Lower leg skin (tissue), 4 donors: ENCODE measurements around the gene MAP2K1. TPM values are rescaled to one million over a fixed set of nuclear protein-coding genes. Genes with fewer than 3 reads are reported as not detected.

ENCODE experiments used
- DNase-seq, 2 donors: peaks; one replicate each; pipeline ENCODE4 v3.0.0-alpha.2; 2019; ENCODE audit warnings: low spot score in 2 of 2
- H3K4me3 ChIP-seq: fragments of 200-600 bp; sonication (generic); 2 replicates; pipeline ENCODE4 v1.5.1; 2017; ENCODE audit warnings: mild to moderate bottlenecking, low read depth; ENCODE audit not compliant: poor library complexity, severe bottlenecking
- POLR2A ChIP-seq, 2 donors: fragments of 450-650 bp; IDR thresholded peaks; one replicate each; pipeline ENCODE4 v1.6.1; 2016 to 2017; ENCODE audit warnings: antibody characterized with exemption in 2 of 2, mild to moderate bottlenecking in 1 of 2, moderate library complexity in 1 of 2
- WGBS, 2 donors: methylation state at CpG; one replicate each; pipeline ENCODE4 v1.1.5; 2018; 5-methylcytosine and 5-hydroxymethylcytosine counted together
- intact Hi-C: fragments of 100-400 bp; cut with DNase I; formaldehyde crosslinking; loops from one replicate; pipeline ENCODE4 v1.15.0; 2023; ENCODE audit warnings: low total_unique reads
- total RNA-seq, 4 donors: library from RNA; depleted of rRNA; stranded (reverse); fragments of >200 nt; gene quantifications; one replicate each; pipeline ENCODE4 v1.1.0, GENCODE V29; 2016
- TF ChIP-seq, protein P1 (sequence below), 3 donors: fragments of 450-650 bp; IDR thresholded peaks; one replicate each; pipeline ENCODE4 v1.5.1; 2016; ENCODE audit warnings: antibody characterized with exemption in 3 of 3, mild to moderate bottlenecking in 3 of 3, moderate library complexity in 2 of 3

MAP2K1 gene
- total RNA-seq, 4 donors from 2014 or later, result 19.1 to 38.1 (median 26.7) TPM

DNA sequence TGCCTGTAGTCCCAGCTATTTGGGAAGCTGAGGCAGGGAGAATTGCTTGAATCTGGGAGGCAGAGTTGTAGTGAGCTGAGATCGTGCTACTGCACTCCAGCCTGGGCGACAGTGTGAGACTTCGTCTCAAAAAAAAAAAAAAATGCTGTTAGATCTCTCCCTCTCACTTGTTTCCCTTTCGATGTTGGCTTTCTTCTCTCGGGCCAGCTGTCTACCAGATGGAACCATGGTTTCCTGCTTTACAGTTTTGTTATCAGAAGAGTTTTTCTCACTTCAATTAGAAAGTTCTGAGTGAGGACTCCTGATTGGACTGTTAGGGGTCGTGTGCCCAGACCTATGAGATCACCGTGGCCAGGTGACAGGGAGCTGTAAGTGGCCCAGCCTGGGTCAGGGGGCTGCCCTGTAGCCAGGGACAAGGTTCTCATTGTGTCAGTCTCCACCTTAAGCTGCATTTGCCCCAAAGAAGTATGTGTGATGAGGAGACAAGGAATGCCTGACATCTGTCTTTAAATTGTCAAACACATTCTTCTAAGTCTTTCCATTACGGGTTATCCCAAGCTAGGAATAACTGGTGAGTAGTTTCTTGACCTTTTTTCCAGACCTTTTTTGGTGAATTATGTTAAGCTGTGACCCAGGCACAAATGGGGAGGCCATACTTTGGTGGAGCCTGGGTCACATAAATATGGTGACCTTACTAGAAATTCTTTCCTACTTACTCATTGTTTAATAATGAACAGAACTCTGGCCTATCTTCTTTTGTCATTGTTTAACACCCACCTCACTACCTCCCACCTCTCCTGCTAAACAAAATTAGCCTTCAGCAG, 85.7 kb downstream of the MAP2K1 start:
- intact Hi-C loops, result no loop called here
- WGBS, 2 donors, result 61 to 73% methylated on average over 8 of the region's 8 CpGs
- H3K4me3 ChIP-seq, result no peak overlapping the region
- TF ChIP-seq, protein P1, sequence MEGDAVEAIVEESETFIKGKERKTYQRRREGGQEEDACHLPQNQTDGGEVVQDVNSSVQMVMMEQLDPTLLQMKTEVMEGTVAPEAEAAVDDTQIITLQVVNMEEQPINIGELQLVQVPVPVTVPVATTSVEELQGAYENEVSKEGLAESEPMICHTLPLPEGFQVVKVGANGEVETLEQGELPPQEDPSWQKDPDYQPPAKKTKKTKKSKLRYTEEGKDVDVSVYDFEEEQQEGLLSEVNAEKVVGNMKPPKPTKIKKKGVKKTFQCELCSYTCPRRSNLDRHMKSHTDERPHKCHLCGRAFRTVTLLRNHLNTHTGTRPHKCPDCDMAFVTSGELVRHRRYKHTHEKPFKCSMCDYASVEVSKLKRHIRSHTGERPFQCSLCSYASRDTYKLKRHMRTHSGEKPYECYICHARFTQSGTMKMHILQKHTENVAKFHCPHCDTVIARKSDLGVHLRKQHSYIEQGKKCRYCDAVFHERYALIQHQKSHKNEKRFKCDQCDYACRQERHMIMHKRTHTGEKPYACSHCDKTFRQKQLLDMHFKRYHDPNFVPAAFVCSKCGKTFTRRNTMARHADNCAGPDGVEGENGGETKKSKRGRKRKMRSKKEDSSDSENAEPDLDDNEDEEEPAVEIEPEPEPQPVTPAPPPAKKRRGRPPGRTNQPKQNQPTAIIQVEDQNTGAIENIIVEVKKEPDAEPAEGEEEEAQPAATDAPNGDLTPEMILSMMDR (IDR thresholded peaks at IDR 0.05), result no peak
- no peak for TF ChIP-seq POLR2A (IDR thresholded peaks at IDR 0.05)
- no peak for DNase-seq

DNA sequence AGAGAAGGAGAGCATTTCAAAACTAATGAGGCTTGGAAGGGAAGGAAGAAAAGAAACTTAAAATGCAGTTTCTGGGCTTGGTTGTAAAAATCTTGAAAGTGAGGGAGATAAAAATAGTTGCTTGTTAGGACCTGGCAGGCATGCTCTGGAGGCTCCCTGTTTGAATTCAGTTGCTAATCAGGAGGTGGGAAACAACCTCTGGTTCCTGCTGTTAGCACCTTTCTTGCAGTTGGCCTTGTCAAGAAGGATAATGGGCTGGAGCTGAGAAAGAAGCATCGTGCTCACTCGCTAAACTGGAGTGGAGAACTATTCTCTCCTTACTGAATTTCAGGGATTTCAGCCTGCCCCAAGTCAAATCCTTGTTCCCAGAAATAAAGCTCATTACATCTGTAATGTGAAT, 87.4 kb downstream of the MAP2K1 start:
- no peak for DNase-seq
- intact Hi-C loops, result no loop called here
- TF ChIP-seq POLR2A (IDR thresholded peaks at IDR 0.05), result no peak
- TF ChIP-seq, protein P1 (IDR thresholded peaks at IDR 0.05), result no peak
- no peak overlapping the region for H3K4me3 ChIP-seq
- WGBS, 2 donors, result 50 to 54% methylated on average over 2 of the region's 2 CpGs

DNA sequence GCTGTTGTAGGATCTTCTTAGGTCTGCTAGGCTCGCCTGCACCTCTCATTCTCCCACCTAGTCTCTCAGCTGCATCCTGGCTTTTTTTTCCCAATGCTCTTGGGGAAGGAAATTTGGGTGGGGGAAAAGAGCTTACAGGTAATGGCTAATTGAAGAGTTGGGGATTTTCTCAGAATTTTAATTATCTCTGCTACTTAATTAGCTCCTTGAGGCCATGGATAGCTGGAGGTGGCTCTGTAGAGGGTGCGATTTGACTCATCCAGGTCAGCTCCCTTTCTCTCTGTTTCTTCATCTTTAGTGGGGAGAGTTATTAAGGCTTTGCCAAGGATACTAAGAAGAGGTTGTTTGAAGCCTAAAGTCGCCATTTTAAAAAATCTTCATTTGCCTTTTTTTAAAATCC, 88.3 kb downstream of the MAP2K1 start:
- no peak overlapping the region for H3K4me3 ChIP-seq
- 69 to 76% methylated on average over 3 of the region's 3 CpGs for WGBS, 2 donors
- intact Hi-C loops, result no loop called here
- DNase-seq, result no peak
- no peak for TF ChIP-seq POLR2A (IDR thresholded peaks at IDR 0.05)
- TF ChIP-seq, protein P1 (IDR thresholded peaks at IDR 0.05), result no peak

DNA sequence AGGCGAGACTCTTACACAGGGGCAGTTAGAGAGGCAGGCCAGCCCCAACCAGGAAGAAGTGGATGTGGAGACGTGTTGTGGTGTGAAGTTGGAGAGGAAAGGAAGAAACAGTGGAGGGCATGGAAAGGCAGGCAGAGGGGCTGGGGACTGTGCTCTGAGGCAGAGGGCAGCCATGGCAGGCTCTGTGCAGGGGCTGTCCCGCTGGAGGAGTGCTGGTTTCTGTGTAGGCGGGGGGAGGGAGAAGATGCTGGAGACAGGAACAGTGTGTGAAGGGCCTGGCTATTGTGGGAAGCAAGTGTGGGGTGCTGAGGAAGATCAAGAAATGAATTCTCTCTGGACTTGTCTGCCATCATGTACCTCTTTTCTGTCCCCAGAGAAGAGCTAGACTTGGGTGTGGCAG, 89.8 kb downstream of the MAP2K1 start:
- no peak for TF ChIP-seq POLR2A (IDR thresholded peaks at IDR 0.05)
- TF ChIP-seq, protein P1 (IDR thresholded peaks at IDR 0.05), result no peak
- intact Hi-C loops, result no loop called here
- WGBS, 2 donors, result 83 to 85% methylated on average over 4 of the region's 4 CpGs

DNA sequence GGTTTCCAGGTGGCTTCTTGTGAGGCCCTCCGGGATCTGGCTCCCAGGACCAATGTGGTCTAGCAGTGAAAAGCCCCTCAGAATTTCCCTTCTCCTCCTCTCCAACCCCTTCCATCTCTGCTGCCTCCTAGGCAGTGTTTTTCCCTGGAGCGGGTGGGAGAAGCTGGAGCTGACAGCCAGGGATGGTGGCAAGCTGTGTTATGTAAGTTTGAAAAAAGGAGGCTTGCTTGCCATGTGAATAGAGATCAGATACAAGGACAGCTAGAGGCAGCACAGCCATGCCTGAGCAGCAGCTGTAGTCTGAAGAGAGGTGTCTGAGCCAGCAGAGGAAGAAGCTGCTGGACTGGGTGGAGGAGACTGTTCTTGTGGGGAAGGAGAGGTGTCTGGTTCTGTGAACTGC, 90.3 kb downstream of the MAP2K1 start:
- TF ChIP-seq, protein P1 (IDR thresholded peaks at IDR 0.05), result no peak
- TF ChIP-seq POLR2A (IDR thresholded peaks at IDR 0.05), result no peak
- 45 to 64% methylated on average over 2 of the region's 2 CpGs for WGBS, 2 donors
- intact Hi-C loops, result no loop called here
- H3K4me3 ChIP-seq, result no peak overlapping the region
- peak in 1 of 2 donors; percentile 74 for DNase-seq

More for the DNA sequence above, 89.8 kb downstream of the MAP2K1 start:
- DNase-seq, result peak in 1 of 2 donors; percentile 54
- no peak overlapping the region for H3K4me3 ChIP-seq
